Measurements from ENCODE around the gene PSMB11.

PSMB11 gene

DNA sequence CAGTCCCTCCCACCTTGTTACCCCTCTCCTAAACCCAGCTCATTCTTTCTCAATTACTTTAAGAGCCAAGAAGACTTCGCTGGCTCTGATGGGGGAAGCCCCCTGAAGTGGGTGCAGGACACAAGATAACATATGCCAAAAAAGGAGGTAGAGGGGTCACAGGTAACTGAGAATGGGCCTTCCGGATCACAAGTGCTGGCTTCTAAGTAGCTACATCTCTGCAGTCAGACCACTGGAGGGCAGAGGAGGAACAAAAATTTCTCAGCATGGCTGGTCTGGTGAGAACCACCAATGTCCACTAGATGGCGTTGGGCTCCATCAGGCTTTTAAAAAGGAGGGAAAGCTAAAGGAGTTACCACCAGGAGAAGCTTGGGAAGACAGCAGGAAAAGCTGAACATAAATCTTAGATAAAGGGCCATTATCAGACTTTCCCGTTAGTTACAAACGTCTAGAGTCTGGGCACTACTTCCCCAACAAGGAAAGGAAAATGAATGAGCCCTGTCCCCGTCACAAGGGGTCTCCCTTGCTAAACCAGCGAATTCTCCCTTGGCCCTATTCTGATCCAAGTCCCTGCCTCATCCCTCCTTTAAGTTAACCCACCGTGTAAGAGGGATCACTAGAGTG, 26.9 kb downstream of the PSMB11 start:
- no peak overlapping the region for H3K9ac ChIP-seq (ENCODE audit: low read length)
- no peaks in the 10 kb centered on the region for H3K9me3 ChIP-seq (ENCODE audit: insufficient read depth, low read length)
- H3K27me3 ChIP-seq (ENCODE audit: low read depth, low read length): no peaks in the 10 kb centered on the region
- H3K4me1 ChIP-seq (ENCODE audit: low read length): peaks cover 24% of the 10 kb centered on the region
- peaks cover 61% of the 10 kb centered on the region for H3K79me2 ChIP-seq (ENCODE audit: low read length)
- no peak overlapping the region for H3K4me3 ChIP-seq (ENCODE audit: low read length)
- TF ChIP-seq, protein P1, sequence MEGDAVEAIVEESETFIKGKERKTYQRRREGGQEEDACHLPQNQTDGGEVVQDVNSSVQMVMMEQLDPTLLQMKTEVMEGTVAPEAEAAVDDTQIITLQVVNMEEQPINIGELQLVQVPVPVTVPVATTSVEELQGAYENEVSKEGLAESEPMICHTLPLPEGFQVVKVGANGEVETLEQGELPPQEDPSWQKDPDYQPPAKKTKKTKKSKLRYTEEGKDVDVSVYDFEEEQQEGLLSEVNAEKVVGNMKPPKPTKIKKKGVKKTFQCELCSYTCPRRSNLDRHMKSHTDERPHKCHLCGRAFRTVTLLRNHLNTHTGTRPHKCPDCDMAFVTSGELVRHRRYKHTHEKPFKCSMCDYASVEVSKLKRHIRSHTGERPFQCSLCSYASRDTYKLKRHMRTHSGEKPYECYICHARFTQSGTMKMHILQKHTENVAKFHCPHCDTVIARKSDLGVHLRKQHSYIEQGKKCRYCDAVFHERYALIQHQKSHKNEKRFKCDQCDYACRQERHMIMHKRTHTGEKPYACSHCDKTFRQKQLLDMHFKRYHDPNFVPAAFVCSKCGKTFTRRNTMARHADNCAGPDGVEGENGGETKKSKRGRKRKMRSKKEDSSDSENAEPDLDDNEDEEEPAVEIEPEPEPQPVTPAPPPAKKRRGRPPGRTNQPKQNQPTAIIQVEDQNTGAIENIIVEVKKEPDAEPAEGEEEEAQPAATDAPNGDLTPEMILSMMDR (IDR thresholded peaks at IDR 0.05; ENCODE audit: low read depth, low read length): peak; percentile 99
- TF ChIP-seq EZH2phosphoT487 (IDR thresholded peaks at IDR 0.05; ENCODE audit: low read depth): no peak
- H2AFZ ChIP-seq (ENCODE audit: low read depth, low read length): no peak overlapping the region
- H3K27ac ChIP-seq (ENCODE audit: low read length): peak overlapping the region; percentile 20; the same call in 1 of the 2 replicates
- H4K20me1 ChIP-seq (ENCODE audit: insufficient read depth, low read length): peaks cover 12% of the 10 kb centered on the region
- peak overlapping the region; percentile 23 for H3K4me2 ChIP-seq (ENCODE audit: low read length)
- peaks cover 51% of the 10 kb centered on the region for H3K36me3 ChIP-seq (replicated peaks; ENCODE audit: low read depth, low read length)

DNA sequence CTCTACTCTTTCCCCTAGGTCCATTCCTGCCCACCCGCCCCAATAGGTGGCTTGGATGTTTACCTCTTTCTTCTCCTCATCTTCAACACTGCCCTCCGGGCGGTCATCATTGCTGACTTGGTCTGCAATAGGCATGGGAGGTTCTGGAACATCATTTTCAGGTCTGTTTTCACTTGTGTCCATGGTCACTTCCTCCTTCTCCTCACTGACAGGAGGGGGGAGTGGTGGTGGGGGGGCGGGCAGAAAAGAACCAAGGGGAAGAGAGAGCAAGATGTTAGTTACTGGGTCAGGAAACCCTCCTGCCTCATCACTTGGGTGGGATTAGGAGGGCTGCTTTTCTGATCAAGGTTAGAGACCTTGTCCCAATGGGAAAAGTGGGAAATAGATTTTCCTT, 27.4 kb downstream of the PSMB11 start:
- Histone ChIP-seq H3K27ac (ENCODE audit: low read length) (peak overlapping the region; percentile 20; the same call in 1 of the 2 replicates), H3K4me1 (ENCODE audit: low read length) (peaks cover 24% of the 10 kb centered on the region), H2AFZ (ENCODE audit: low read depth, low read length) (no peak overlapping the region), H3K4me2 (ENCODE audit: low read length) (peak overlapping the region; percentile 4), H3K9me3 (ENCODE audit: insufficient read depth, low read length) (no peaks in the 10 kb centered on the region), H4K20me1 (ENCODE audit: insufficient read depth, low read length) (peaks cover 12% of the 10 kb centered on the region), H3K36me3 (replicated peaks; ENCODE audit: low read depth, low read length) (peaks cover 46% of the 10 kb centered on the region), H3K9ac (ENCODE audit: low read length) (no peak overlapping the region), H3K4me3 (ENCODE audit: low read length) (no peak overlapping the region), H3K79me2 (ENCODE audit: low read length) (peaks cover 61% of the 10 kb centered on the region), H3K27me3 (ENCODE audit: low read depth, low read length) (no peaks in the 10 kb centered on the region)
- no peak for TF ChIP-seq EZH2phosphoT487 (IDR thresholded peaks at IDR 0.05; ENCODE audit: low read depth)
- TF ChIP-seq, protein P1 (IDR thresholded peaks at IDR 0.05; ENCODE audit: low read depth, low read length): no peak

DNA sequence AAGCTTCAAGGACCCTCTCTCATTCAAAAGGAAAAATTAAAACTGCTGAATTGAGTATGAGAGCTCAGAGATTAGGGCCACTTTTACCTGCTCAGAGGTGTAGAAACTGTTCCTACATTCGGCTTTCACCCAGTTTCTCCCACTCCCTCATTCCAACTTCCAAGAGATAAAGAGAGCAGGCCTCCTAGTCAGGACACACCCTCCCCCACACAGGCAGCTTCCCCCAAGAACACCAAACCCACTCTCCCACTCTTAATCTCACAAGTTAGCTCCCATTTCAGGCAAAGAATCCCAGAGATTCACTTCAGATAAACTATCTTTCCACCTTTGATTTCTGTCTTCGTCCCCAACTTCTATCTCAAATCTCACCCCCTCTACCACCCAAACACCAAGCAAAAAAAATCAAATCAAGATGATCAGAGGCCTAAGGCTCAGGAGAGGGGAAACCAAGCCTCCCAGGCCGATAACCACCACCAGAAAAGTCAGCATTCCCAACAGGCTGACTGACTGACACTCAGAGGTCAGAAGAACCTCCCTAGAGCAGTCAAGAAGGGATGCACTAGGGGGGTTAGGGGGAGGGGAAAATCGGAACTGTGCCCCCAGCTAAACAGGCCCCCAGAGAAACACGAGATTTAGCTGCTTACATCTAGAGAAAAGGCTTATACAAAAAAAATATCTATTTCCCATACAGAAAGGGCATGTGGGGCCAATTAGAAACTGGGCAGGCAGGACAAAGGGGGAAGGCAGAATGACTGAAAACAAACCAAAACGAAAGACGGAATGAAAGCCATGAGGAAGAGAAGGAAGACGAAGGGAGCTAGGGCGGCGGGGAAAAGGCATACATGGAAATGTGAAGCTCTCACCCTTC, 28.5 kb downstream of the PSMB11 start:
- Histone ChIP-seq H2AFZ (ENCODE audit: low read depth, low read length) (no peak overlapping the region), H3K4me3 (ENCODE audit: low read length) (peak overlapping the region; percentile 79), H3K4me2 (ENCODE audit: low read length) (peak overlapping the region; percentile 97), H3K36me3 (replicated peaks; ENCODE audit: low read depth, low read length) (peaks cover 44% of the 10 kb centered on the region), H3K27ac (ENCODE audit: low read length) (peak overlapping the region; percentile 20), H3K27me3 (ENCODE audit: low read depth, low read length) (no peaks in the 10 kb centered on the region), H3K4me1 (ENCODE audit: low read length) (peaks cover 31% of the 10 kb centered on the region), H4K20me1 (ENCODE audit: insufficient read depth, low read length) (peaks cover 12% of the 10 kb centered on the region), H3K79me2 (ENCODE audit: low read length) (peaks cover 61% of the 10 kb centered on the region), H3K9ac (ENCODE audit: low read length) (peak overlapping the region; percentile 75), H3K9me3 (ENCODE audit: insufficient read depth, low read length) (no peaks in the 10 kb centered on the region)
- TF ChIP-seq EZH2phosphoT487 (IDR thresholded peaks at IDR 0.05; ENCODE audit: low read depth): no peak
- TF ChIP-seq, protein P1 (IDR thresholded peaks at IDR 0.05; ENCODE audit: low read depth, low read length): no peak

DNA sequence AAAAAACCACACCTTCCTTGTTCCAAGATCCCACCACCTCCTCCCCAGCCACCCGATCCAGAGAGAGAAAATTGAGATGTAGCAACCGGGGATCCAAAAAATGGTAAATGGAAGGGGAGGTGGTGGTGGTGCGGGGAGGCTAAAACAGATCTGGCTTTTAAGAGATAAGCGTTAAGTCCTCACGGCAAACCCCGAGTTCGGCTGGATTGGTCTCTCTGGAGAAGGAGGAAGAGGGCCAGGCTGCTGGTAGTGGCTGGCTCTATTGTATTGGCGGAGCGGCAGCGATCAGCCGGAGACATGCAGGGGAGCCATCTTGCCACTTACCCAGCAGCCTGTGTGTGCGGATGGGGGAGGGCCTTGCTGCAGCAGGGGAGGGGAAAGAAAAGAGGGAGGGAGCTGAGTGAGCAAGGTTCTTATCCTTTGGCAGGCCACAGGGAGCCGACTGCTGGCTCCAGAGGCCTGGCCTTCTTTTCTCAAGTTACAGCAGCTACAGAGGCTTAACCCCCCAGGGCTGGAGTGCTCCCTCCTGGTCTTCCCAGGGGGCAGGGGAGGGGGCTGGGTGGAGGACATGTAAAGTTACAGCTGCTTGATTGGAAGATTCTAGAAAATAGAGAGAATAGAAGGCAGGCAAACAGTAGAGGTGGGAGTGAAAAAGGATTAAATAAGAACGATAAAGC, 29.4 kb downstream of the PSMB11 start:
- TF ChIP-seq, protein P1 (IDR thresholded peaks at IDR 0.05; ENCODE audit: low read depth, low read length): no peak
- TF ChIP-seq EZH2phosphoT487 (IDR thresholded peaks at IDR 0.05; ENCODE audit: low read depth): no peak
- Histone ChIP-seq H3K79me2 (ENCODE audit: low read length) (peaks cover 52% of the 10 kb centered on the region), H3K9me3 (ENCODE audit: insufficient read depth, low read length) (no peaks in the 10 kb centered on the region), H3K27me3 (ENCODE audit: low read depth, low read length) (no peaks in the 10 kb centered on the region), H3K4me1 (ENCODE audit: low read length) (peaks cover 36% of the 10 kb centered on the region), H3K36me3 (replicated peaks; ENCODE audit: low read depth, low read length) (peaks cover 41% of the 10 kb centered on the region), H3K4me3 (ENCODE audit: low read length) (peak overlapping the region; percentile 79), H3K27ac (ENCODE audit: low read length) (peak overlapping the region; percentile 20), H4K20me1 (ENCODE audit: insufficient read depth, low read length) (peaks cover 8% of the 10 kb centered on the region; the same call in 1 of the 2 replicates), H3K9ac (ENCODE audit: low read length) (peak overlapping the region; percentile 75), H3K4me2 (ENCODE audit: low read length) (peak overlapping the region; percentile 97), H2AFZ (ENCODE audit: low read depth, low read length) (no peak overlapping the region)
